HepG2 (cell line): ENCODE measurements around the gene TRPC4AP. TPM values are rescaled to one million over a fixed set of nuclear protein-coding genes. Genes with fewer than 3 reads are reported as not detected.
A peak's percentile ranks its signal among the peaks of the same experiment; 100 is the strongest.

Experiments
- CREB1 ChIP-seq, 2 experiments: fragments of 450-650 bp in 1 of 2; IDR thresholded peaks; 2 replicates each; pipeline ENCODE4 v1.6.1; 2016 to 2017; ENCODE audit warnings: control low read depth in 1 of 2, mild to moderate bottlenecking in 1 of 2, missing compliant biosample characterization in 1 of 2, missing genetic modification characterization in 1 of 2
- CSRNP1 ChIP-seq: sonication (generic); formaldehyde crosslinking; IDR thresholded peaks from 2 replicates; pipeline ENCODE4 v1.8.1; 2023; ENCODE audit warnings: mild to moderate bottlenecking, missing genetic modification reagents
- FOXK1 ChIP-seq: sonication (generic); formaldehyde crosslinking; IDR thresholded peaks from 2 replicates; pipeline ENCODE4 v1.4.0; 2020; ENCODE audit warnings: low read depth, missing genetic modification reagents, borderline replicate concordance
- MAFK ChIP-seq, 2 experiments: IDR thresholded peaks in 1 of 2; conservative IDR thresholded peaks in 1 of 2; 2 replicates each; pipeline ENCODE4 v1.6.1; 2011; ENCODE audit warnings: improper control_type of control experiment in 2 of 2, low read length in 2 of 2
- NFE2 ChIP-seq: sonication (generic); formaldehyde crosslinking; IDR thresholded peaks from 2 replicates; pipeline ENCODE4 v1.4.0; 2020; ENCODE audit warnings: missing genetic modification reagents
- NR2C2 ChIP-seq: sonication (generic); formaldehyde crosslinking; IDR thresholded peaks from 2 replicates; pipeline ENCODE4 v1.4.0; 2020; ENCODE audit warnings: missing genetic modification reagents, mild to moderate bottlenecking, moderate library complexity, borderline replicate concordance
- POGZ ChIP-seq: sonication (generic); formaldehyde crosslinking; IDR thresholded peaks from 2 replicates; pipeline ENCODE4 v1.4.0; 2020; ENCODE audit warnings: mild to moderate bottlenecking, missing genetic modification reagents
- RXRA ChIP-seq: sonication (generic); formaldehyde crosslinking; IDR thresholded peaks from 2 replicates; pipeline ENCODE4 v1.5.1; 2020; ENCODE audit warnings: missing genetic modification reagents
- SMAD3 ChIP-seq: sonication (generic); formaldehyde crosslinking; IDR thresholded peaks from 2 replicates; pipeline ENCODE4 v1.4.0; 2020; ENCODE audit warnings: missing genetic modification reagents
- SNAPC5 ChIP-seq: sonication (generic); formaldehyde crosslinking; IDR thresholded peaks from 2 replicates; pipeline ENCODE4 v1.8.1; 2023; ENCODE audit warnings: mild to moderate bottlenecking, missing genetic modification reagents, borderline replicate concordance
- TBX3 ChIP-seq: fragments of 450-650 bp; IDR thresholded peaks from 2 replicates; pipeline ENCODE4 v1.6.1; 2017; ENCODE audit warnings: antibody characterized with exemption, mild to moderate bottlenecking, inconsistent platforms, borderline replicate concordance
- TFE3 ChIP-seq: IDR thresholded peaks from 2 replicates; pipeline ENCODE4 v1.6.1; 2016
- TRAFD1 ChIP-seq: sonication (generic); formaldehyde crosslinking; IDR thresholded peaks from 2 replicates; pipeline ENCODE4 v1.5.1; 2020; ENCODE audit warnings: missing genetic modification reagents, mild to moderate bottlenecking, borderline replicate concordance
- TSC22D2 ChIP-seq: sonication (generic); formaldehyde crosslinking; IDR thresholded peaks from 2 replicates; pipeline ENCODE4 v1.5.1; 2020; ENCODE audit warnings: missing genetic modification reagents, mild to moderate bottlenecking, borderline replicate concordance
- ZNF232 ChIP-seq: sonication (generic); formaldehyde crosslinking; IDR thresholded peaks from 2 replicates; pipeline ENCODE4 v1.4.0; 2020; ENCODE audit warnings: missing genetic modification reagents, borderline replicate concordance
- ZNF343 ChIP-seq: sonication (generic); formaldehyde crosslinking; IDR thresholded peaks from 2 replicates; pipeline ENCODE4 v1.4.0; 2020; ENCODE audit warnings: mild to moderate bottlenecking, missing genetic modification reagents
- ZNF562 ChIP-seq: sonication (generic); formaldehyde crosslinking; IDR thresholded peaks from 2 replicates; pipeline ENCODE4 v1.8.0; 2022; ENCODE audit warnings: missing genetic modification reagents, borderline replicate concordance
- ZNF574 ChIP-seq: sonication (generic); formaldehyde crosslinking; IDR thresholded peaks from 2 replicates; pipeline ENCODE4 v1.4.0; 2020; ENCODE audit warnings: missing genetic modification reagents
- ZSCAN5A ChIP-seq: sonication (generic); formaldehyde crosslinking; IDR thresholded peaks from 2 replicates; pipeline ENCODE4 v1.8.0; 2022; ENCODE audit warnings: mild to moderate bottlenecking, missing genetic modification reagents, borderline replicate concordance
- ZSCAN9 ChIP-seq: IDR thresholded peaks from 2 replicates; pipeline ENCODE4 v1.6.1; 2016; ENCODE audit warnings: borderline replicate concordance
- polyA plus RNA-seq, 8 experiments: library from polyadenylated mRNA; depleted of rRNA in 3 of 8; stranded (reverse) in 7 of 8; unstranded in 1 of 8; fragments of >200 nt; fragmentation: Illumina TruSeq in 4 of 8; extraction: Trizol in 4 of 8; gene quantifications; 2 replicates each; pipeline versions ENCODE4 v1.2.1 to v1.2.3, GENCODE V29; 2011 to 2016; ENCODE audit warnings: low read depth in 4 of 8, missing spikeins in 1 of 8, mixed read lengths in 1 of 8; ENCODE audit not compliant: insufficient read depth in 1 of 8
- total RNA-seq, 5 experiments: library from RNA; depleted of rRNA; stranded (reverse); fragments of >200 nt; fragmentation: Illumina TruSeq; extraction: Trizol; gene quantifications; 2 replicates each; pipeline ENCODE4 v1.2.3, GENCODE V29; 2016; ENCODE audit warnings: low read depth in 1 of 5

The TRPC4AP gene
- total and polyA plus RNA-seq, 2 of the 13 experiments (the other 11 are each of a cell fraction or from before 2014, with no cell fraction given), result 136 to 137 TPM

- TF ChIP-seq TFE3 (CRISPR knock-in tag), result 0 out of 2 replicates have a peak, but pooled peaks have one; percentile 44
- TF ChIP-seq TRAFD1, result no peak
- TF ChIP-seq NR2C2 (CRISPR knock-in tag), result no peak
- no peak for TF ChIP-seq ZNF562 (CRISPR knock-in tag)
- no peak for TF ChIP-seq POGZ (CRISPR knock-in tag)
- TF ChIP-seq NFE2 (CRISPR knock-in tag), result no peak
- TF ChIP-seq ZNF574 (CRISPR knock-in tag), result no peak
- TF ChIP-seq ZSCAN5A, result no peak
- no peak for TF ChIP-seq SNAPC5 (CRISPR knock-in tag)
- no peak for TF ChIP-seq CSRNP1 (CRISPR knock-in tag)
- no peak for TF ChIP-seq TSC22D2 (CRISPR knock-in tag)
- no peak for TF ChIP-seq ZNF232 (CRISPR knock-in tag)
- TF ChIP-seq MAFK (conservative IDR thresholded peaks at IDR 0.05 in 1 of 2, IDR thresholded peaks at IDR 0.05 in 1 of 2; ENCODE audit: low read length in 2 of 2), result peak; percentile 57 to 60
- TF ChIP-seq ZNF343 (CRISPR knock-in tag), result no peak
- no peak for TF ChIP-seq TBX3
- no peak for TF ChIP-seq CREB1 (IDR thresholded peaks at IDR 0.05)
- no peak for TF ChIP-seq CREB1 (CRISPR knock-in tag; IDR thresholded peaks at IDR 0.05)
- no peak for TF ChIP-seq RXRA
- TF ChIP-seq FOXK1, result no peak
- TF ChIP-seq SMAD3, result no peak
- TF ChIP-seq ZSCAN9 (CRISPR knock-in tag), result no peak
Measured at GRCh38 chr20:34977365-34978091, 115.1 kb downstream of the TRPC4AP start (continued).
